Nephron (organoid): ENCODE data around the gene AQR.

ENCODE experiments used
- H3K27ac Mint-ChIP-seq, 3 experiments: 2 replicates each; pipeline ENCODE4 v1.8.0; 2020; ENCODE audit warnings: mixed read lengths in 3 of 3, mild to moderate bottlenecking in 2 of 3, moderate library complexity in 1 of 3
- H3K27me3 Mint-ChIP-seq: 2 replicates; pipeline ENCODE4 v1.8.0; 2021; ENCODE audit warnings: low read depth, mild to moderate bottlenecking, moderate library complexity, mixed read lengths
- H3K36me3 Mint-ChIP-seq: 2 replicates; pipeline ENCODE4 v1.8.0; 2020; ENCODE audit warnings: low read depth, mixed read lengths
- H3K4me1 Mint-ChIP-seq: 2 replicates; pipeline ENCODE4 v1.8.0; 2020; ENCODE audit warnings: mixed read lengths
- H3K4me3 Mint-ChIP-seq, 3 experiments: 2 replicates each; pipeline ENCODE4 v1.8.0; 2020; ENCODE audit warnings: mild to moderate bottlenecking in 3 of 3, mixed read lengths in 3 of 3, moderate library complexity in 2 of 3
- H3K9me3 Mint-ChIP-seq: 2 replicates; pipeline ENCODE4 v1.8.0; 2020; ENCODE audit warnings: mixed read lengths
- CTCF ChIP-seq, 3 experiments: fragments of 200-600 bp; sonication (generic); IDR thresholded peaks; one replicate each; pipeline ENCODE4 v1.5.0; 2021; ENCODE audit warnings: antibody characterized with exemption in 3 of 3; ENCODE audit not compliant: unreplicated experiment in 3 of 3

AQR gene

GRCh38 chr15:35000511-35000910 lies 31.0 kb upstream of the AQR start:
- Mint-ChIP-seq H3K4me1 (no peaks in the 10 kb centered on the region), H3K27me3 (no peaks in the 10 kb centered on the region), H3K36me3 (no peaks in the 10 kb centered on the region), H3K9me3 (no peaks in the 10 kb centered on the region), H3K27ac (no peak overlapping the region), H3K4me3 (no peak overlapping the region)
- no peak for TF ChIP-seq CTCF (IDR thresholded peaks at IDR 0.05; ENCODE audit: unreplicated experiment in 3 of 3)

DNA sequence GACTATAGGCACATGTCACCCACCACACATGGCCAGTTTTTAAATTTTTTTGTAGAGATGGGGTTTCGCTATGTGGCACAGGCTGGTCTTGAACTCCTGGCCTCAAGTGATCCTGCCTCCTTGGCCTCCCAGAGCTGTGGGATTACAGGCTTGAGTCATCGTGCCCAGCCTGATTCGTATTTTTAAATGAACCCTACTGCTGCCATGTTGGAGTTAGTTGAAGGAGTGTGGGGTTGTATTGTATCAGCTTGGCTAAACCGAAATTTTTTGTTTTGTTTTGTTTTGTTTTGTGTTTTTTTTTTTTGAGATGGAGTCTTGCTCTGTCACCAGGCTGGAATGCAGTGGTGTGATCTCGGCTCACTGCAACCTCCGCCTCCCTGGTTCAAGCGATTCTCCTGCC lies 30.4 kb upstream of the AQR start:
- Mint-ChIP-seq H3K27ac (no peak overlapping the region), H3K27me3 (no peaks in the 10 kb centered on the region), H3K4me1 (no peaks in the 10 kb centered on the region), H3K4me3 (no peak overlapping the region), H3K9me3 (no peaks in the 10 kb centered on the region), H3K36me3 (no peaks in the 10 kb centered on the region)
- no peak for TF ChIP-seq CTCF (IDR thresholded peaks at IDR 0.05; ENCODE audit: unreplicated experiment in 3 of 3)

- Mint-ChIP-seq H3K27ac (no peak overlapping the region), H3K4me3 (no peak overlapping the region), H3K9me3 (no peaks in the 10 kb centered on the region), H3K36me3 (no peaks in the 10 kb centered on the region), H3K4me1 (no peaks in the 10 kb centered on the region), H3K27me3 (peaks cover 3% of the 10 kb centered on the region)
- TF ChIP-seq CTCF (IDR thresholded peaks at IDR 0.05; ENCODE audit: unreplicated experiment in 3 of 3): no peak
Observed at GRCh38 chr15:34994925-34995324, 25.4 kb upstream of the AQR start.

DNA sequence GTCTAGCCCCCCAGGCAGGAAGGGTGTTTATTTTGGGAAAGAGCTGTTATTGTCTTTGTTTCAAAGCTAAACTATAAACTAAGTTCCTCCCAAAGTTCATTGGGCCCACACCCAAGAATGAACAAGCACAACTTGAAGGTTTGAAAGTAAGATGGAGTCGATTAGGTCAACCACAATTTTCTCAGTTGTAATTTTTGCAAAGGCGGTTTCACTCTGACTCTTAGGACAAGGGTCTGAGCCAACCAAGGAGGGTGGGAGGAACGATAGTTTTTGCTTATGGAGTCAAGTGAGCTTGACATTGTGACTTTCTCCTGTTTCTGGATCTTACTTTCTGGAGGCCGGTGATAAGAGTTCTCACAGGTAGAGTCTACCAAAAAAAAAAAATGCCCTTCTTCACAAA lies 24.3 kb upstream of the AQR start:
- Mint-ChIP-seq H3K4me3 (no peak overlapping the region), H3K27ac (no peak overlapping the region), H3K4me1 (no peaks in the 10 kb centered on the region), H3K9me3 (no peaks in the 10 kb centered on the region), H3K36me3 (no peaks in the 10 kb centered on the region), H3K27me3 (peaks cover 3% of the 10 kb centered on the region)
- TF ChIP-seq CTCF (IDR thresholded peaks at IDR 0.05; ENCODE audit: unreplicated experiment in 3 of 3): no peak

DNA sequence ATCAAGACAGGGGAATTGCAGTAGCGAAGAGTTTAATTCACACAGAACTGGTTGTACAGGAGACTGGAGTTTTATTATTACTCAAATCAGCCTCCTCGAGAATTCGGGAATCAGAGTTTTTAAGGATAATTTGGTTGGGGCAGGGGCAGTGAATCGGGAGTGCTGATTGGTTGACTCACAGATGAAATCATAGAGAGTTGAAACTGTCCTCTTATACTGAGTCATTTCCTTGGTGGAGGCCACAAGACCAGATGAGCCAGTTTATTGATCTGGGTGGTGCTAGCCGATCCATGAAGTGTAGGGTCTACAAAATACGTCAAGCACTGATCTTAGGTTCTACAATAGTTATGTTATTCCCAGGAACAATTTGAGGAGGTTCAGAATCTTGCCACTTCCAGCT lies 23.9 kb upstream of the AQR start:
- no peaks in the 10 kb centered on the region for H3K36me3 Mint-ChIP-seq

More for the DNA sequence above, 23.9 kb upstream of the AQR start:
- Mint-ChIP-seq H3K4me3 (no peak overlapping the region), H3K27me3 (peaks cover 3% of the 10 kb centered on the region), H3K9me3 (no peaks in the 10 kb centered on the region), H3K27ac (no peak overlapping the region), H3K4me1 (no peaks in the 10 kb centered on the region)
- TF ChIP-seq CTCF (IDR thresholded peaks at IDR 0.05; ENCODE audit: unreplicated experiment in 3 of 3): no peak
